Lower leg skin (tissue), 3 donors: Measurements from ENCODE around the gene PLXNA2.

ENCODE experiments used
- POLR2A ChIP-seq, 2 donors: fragments of 450-650 bp; IDR thresholded peaks; one replicate each; pipeline ENCODE4 v1.6.1; 2016 to 2017; ENCODE audit warnings: antibody characterized with exemption in 2 of 2, mild to moderate bottlenecking in 1 of 2, moderate library complexity in 1 of 2
- TF ChIP-seq, protein P1 (sequence below), 3 donors: fragments of 450-650 bp; IDR thresholded peaks; one replicate each; pipeline ENCODE4 v1.5.1; 2016; ENCODE audit warnings: antibody characterized with exemption in 3 of 3, mild to moderate bottlenecking in 3 of 3, moderate library complexity in 2 of 3

DNA sequence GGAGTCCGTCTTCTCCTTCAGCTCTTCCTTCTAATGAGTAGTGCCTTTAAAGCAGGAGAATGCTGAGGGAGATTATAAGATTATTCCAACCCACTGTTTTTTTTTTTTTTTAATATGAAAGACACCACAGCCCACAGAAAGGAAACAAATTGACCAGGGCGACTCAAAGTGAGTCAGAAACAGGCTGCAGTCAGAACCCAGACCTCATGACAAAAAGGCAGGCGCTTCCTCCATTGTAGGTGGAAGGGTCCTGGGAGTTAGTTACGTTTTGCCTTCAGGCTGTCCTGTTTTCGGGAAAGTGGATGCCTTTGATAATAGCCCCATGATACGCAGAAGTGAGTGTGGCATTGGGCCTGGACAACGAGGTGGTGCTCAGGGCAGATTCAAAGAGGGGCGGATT lies 21.0 kb downstream of the PLXNA2 start:
- TF ChIP-seq, protein P1, sequence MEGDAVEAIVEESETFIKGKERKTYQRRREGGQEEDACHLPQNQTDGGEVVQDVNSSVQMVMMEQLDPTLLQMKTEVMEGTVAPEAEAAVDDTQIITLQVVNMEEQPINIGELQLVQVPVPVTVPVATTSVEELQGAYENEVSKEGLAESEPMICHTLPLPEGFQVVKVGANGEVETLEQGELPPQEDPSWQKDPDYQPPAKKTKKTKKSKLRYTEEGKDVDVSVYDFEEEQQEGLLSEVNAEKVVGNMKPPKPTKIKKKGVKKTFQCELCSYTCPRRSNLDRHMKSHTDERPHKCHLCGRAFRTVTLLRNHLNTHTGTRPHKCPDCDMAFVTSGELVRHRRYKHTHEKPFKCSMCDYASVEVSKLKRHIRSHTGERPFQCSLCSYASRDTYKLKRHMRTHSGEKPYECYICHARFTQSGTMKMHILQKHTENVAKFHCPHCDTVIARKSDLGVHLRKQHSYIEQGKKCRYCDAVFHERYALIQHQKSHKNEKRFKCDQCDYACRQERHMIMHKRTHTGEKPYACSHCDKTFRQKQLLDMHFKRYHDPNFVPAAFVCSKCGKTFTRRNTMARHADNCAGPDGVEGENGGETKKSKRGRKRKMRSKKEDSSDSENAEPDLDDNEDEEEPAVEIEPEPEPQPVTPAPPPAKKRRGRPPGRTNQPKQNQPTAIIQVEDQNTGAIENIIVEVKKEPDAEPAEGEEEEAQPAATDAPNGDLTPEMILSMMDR (IDR thresholded peaks at IDR 0.05): no peak
- TF ChIP-seq POLR2A (IDR thresholded peaks at IDR 0.05): no peak
